HG03039 (cell line): ENCODE results near the gene UQCRFS1.

ENCODE experiments used
- ATAC-seq: cut with Tn5 transposase; IDR thresholded peaks from one replicate; pipeline ENCODE4 v1.9.1; 2021; ENCODE audit warnings: mild to moderate bottlenecking, moderate library complexity; ENCODE audit not compliant: unreplicated experiment

UQCRFS1 gene

DNA sequence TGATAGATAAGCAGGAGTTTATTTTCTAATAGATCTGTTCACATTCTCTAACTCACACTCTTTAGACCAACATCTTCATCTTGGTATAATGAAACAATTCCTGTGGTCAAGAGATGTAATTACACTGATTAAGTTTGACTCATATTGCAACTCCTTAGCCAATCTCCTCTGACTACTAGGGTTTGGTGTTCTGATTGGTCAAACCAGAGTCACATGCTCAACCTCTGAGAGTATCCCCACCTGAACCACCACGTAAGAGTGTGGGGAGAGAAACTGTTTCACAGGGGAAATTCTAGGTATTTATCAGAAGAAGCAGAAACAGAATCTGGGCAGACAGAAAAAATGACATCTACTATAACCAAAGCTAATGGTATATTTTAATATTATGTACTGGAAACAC is 42.4 kb downstream of the UQCRFS1 start:
- no peak for ATAC-seq

DNA sequence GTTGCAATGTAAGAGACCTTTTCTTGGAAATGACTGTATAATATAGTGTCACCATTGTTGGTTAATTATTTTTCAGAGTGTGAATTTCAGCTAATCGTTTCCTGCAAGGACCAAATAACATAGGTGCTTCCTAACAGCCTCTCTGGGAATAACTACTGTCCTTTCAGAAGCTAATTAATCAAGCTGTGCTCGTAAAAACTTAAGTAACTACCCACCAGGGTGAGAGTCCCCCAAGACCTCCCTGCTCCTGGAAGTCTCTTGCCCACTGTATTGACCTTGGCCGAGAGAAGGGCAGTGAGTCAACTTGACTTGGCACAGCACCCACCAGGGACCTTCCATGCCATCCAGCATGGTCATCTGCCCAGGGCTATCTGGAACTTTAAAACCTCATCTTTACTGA is 50.3 kb downstream of the UQCRFS1 start:
- ATAC-seq, result no peak

DNA sequence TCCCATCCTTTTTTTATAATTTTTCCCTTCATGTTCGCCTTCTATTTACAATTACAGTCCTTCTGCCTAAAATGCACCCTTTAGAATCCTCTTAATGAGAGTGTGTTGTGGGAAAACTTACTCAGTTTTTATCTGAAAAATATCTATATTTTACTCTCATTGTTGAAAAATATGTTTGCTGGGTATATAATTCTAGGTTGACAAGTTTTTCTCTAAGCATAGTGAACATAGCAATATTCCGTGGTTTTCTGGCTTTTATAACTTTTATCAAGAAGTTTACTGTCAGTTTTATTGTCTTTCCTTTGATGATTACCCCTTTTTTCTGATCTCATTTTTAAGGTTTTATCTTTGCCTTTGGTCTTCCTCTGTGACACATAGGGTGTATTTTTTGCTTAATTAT is 57.3 kb downstream of the UQCRFS1 start:
- no peak for ATAC-seq
